RCC 7860 (cell line): ENCODE measurements around the gene MTUS2.

Source experiments
- DNase-seq: peaks from one replicate; pipeline ENCODE4 v3.0.0-alpha.2; 2015; ENCODE audit warnings: low spot score
- FAIRE-seq: peaks from 2 replicates; lab custom pipeline; 2012; peaks lifted over from hg19 to GRCh38; lab: Jason Lieb, UNC

The MTUS2 gene

GRCh38 chr13:28856287-28856686 lies 36.1 kb downstream of the MTUS2 start:
- no peak for FAIRE-seq
- no peak for DNase-seq

DNA sequence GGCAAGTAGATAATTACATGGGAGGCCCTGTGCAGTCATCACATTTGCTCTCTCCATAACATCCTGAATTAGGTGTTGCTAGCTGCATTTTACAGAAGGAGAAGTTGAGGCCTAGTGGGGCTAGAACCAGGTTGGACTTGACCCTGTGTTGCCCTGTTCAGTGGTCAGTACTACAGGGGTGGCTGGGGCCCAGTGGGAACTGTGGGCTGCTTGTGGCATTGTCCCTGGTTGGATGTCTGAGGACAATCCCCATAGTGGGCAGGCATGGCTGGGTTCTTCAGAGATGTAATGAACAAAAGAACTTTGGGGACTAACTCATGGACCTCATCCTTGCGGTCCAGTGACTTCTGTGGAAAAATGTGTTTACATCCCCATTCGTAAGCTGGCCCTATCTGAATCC lies 38.9 kb downstream of the MTUS2 start:
- DNase-seq (no peak), FAIRE-seq (no peak)

DNA sequence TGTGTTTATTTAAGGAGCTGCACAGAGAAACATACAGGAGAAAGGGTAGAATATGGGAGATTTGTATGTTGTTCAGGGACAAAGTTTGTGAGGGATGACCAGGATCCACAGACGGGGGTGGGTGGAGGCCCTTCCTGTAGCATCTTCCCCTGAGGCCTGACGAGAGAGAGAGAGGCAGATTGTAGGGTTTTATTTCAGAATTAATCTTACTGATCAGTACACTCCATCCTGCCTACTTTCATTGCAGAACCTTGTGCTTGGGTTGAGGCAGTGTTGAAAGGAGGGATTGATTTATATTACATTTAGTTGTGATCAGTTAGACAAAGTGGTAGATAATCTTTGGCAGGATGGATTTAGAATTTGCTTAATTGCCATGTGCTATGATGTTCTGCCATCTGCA lies 39.6 kb downstream of the MTUS2 start:
- DNase-seq (no peak), FAIRE-seq (no peak)

- no peak for DNase-seq
- FAIRE-seq: no peak
Measured at GRCh38 chr13:28864544-28864943, 44.4 kb downstream of the MTUS2 start.

GRCh38 chr13:28865149-28865744 lies 45.1 kb downstream of the MTUS2 start:
- no peak for DNase-seq
- FAIRE-seq: no peak

GRCh38 chr13:28865951-28866350 lies 45.8 kb downstream of the MTUS2 start:
- FAIRE-seq: no peak
- DNase-seq: no peak

GRCh38 chr13:28866932-28867331 lies 46.8 kb downstream of the MTUS2 start:
- no peak for DNase-seq
- FAIRE-seq: no peak

- FAIRE-seq: no peak
- DNase-seq: no peak
Measured at GRCh38 chr13:28867564-28867963, 47.4 kb downstream of the MTUS2 start.

GRCh38 chr13:28872427-28873176 lies 52.5 kb downstream of the MTUS2 start:
- DNase-seq (no peak), FAIRE-seq (no peak)

DNA sequence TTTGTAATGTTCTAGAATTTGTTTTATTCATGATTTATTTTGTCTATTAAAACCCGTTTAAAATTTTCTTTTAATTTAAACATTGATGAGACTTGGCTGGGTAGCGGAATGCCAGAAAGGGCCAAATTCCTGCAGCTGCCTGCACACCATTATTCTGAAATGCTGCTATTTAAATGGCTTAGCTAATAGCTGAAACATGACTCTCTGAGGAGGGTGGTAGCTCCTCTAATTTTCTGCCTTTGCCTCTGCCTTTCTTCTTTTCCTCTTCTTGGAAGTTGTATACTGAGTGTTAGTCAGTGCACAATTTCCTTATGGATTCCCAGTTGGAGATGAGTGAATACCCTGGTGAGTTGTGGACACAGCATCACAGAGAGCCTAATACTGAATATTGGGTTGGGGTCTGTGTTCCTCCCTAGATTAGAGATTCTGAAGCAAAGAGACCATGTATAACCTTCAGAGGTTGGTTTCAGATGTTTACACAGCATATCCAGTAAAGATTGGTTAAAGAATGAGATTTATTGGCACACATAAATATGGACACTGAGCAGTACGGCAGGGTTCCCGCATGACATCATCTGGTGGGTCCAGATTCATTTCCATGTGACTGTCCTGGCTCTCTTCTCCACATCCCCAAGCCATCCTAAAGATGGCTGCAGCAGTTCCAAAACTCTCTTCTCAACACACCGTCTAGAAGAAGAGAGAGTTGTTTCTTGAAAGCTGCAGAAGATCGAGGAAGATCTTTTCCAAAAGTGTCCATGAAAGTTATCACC lies 55.9 kb downstream of the MTUS2 start:
- no peak for DNase-seq
- FAIRE-seq: no peak

GRCh38 chr13:28877408-28877807 lies 57.3 kb downstream of the MTUS2 start:
- no peak for FAIRE-seq
- no peak for DNase-seq

DNA sequence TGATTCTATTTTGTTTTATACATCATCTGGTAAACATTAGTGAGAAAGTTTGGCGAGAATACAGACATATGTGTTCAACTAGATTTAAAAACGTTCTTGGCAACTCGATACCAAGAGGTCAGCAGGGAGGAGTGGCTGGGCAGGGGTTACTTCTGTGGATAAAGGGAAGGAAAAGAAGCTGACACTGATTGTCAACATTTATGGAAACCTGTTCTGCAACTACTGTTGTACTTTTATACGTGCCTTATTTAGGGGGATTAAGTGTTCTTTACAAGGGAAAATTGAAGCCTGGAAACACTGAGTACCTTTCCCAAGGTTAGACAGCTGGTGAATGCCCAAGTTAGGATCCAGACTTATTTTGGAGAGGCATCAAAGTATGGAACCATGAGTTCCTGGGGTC lies 65.0 kb downstream of the MTUS2 start:
- FAIRE-seq: no peak
- no peak for DNase-seq

DNA sequence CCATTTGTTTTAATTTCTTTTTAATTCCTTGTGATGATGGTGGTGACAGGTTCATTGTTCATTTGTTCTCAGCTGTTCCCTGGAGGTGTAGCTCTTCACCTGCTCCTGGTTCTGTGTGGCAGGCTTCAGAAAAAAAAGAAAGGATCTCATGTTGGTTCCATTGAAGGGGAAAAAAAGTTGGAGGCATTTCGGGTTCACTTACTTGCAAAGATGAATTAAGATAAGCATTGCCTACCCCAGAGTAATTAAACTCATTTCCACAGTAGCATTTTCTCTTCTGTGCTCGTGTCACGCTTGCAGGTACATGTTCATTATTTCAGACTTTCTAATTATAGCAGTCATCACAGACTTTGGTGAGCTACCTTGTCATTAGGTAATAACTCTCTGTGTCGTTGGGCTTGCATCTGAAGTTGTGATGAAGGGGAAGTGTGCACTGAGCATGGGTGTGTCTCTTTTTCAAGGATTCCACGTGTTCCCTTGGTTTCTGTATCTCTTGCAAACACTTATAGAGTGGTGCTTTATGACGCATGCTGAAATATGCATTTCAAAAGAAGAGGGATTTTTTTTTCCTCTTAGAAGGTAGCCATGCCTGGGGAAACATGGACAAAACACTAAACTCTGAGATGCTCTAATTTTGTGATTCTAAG lies 69.1 kb downstream of the MTUS2 start:
- FAIRE-seq: no peak
- no peak for DNase-seq

- DNase-seq (no peak), FAIRE-seq (no peak)
Measured at GRCh38 chr13:28890712-28891111, 70.6 kb downstream of the MTUS2 start.

DNA sequence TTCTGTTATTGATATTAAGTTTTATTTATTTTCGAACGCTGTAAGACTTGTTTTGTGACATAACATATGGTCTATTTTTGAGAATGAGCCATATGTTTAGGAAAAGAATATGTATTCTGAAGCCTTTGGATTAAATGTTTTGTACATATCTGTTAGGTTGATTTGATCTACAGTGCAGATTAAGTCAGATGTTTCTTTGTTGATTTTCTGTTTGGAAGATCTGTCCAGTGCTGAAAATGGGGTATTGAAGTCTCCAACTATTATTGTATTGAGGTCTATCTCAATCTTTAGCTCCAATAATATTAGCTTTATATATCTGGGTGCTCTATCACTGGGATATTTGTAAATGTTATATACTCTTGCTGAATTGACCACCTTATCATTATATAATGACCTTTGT lies 97.9 kb downstream of the MTUS2 start:
- FAIRE-seq: no peak
- no peak for DNase-seq

DNA sequence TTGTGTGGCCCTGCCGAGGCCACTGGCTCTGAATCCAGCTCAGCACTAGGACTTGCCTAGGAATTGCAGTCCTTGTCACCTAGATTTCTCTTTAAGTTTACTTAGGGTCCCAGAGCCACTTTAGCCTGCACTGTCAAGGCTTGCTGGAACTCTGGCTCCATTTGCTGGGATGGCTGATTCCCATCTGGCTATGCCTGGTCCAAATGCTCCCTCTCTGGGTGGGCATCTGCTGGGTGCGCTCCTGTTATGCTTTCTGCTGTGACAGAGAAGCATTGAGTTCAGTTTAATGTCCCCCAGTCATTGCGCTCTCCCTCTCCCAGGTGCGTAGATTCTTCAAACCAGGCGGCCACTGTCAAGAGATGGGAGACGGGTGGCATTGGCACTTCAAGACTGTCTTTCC lies 102.2 kb downstream of the MTUS2 start:
- no peak for FAIRE-seq

DNA sequence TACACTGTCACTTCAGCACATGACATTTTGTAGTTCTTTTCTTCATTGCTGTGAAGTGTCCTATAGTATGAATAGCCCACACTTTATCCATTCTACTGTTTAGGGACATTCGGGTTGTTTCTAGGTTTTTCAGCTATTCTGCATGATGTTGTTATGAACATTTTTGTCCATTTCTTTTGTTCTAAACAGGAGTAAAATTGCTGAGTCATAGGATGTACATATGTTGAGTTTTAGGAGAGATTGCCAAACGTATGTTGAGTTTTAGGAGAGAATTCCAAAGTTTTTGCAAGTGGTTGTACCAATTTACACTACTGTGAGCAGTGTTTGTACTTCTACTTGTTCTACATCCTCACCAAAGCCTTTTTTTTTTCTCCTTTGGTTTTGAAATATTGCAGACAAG lies 115.0 kb downstream of the MTUS2 start:
- DNase-seq: no peak
- FAIRE-seq: no peak

More for the DNA sequence above, 102.2 kb downstream of the MTUS2 start:
- DNase-seq: no peak

- DNase-seq: no peak
- no peak for FAIRE-seq
Measured at GRCh38 chr13:28942906-28943305, 122.8 kb downstream of the MTUS2 start.

DNA sequence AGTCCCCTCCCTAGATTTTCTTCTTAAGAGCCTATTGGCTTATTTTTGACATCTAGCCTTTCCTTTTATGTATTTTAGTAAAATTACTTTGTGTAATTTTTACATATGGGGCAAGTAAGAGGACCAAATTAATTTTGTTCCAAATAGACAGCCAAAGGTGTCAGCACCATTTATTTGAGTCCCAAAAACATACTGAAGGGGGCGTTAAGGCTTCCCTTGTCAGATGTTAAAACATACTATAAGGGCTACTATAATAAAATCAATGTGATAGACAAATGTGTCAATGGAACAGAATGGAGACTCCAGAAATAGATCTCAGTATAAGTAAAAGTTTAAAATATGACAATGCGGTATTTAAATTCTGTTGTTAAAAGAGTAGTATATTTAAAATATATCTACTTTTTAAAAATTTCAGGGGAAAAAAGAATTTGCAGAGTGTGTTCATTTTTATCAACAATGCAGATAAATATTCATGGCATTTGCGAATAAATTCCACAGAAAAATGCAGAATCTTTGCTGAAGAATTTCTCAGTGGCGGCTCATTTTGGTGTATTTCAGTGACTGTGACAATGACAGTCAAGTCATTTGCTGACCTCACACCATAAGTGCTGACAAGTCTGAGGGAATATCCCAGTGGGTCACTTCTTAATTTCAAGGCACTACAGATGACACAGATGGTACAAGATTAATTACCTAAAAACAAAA lies 133.7 kb downstream of the MTUS2 start:
- DNase-seq (no peak), FAIRE-seq (no peak)

DNA sequence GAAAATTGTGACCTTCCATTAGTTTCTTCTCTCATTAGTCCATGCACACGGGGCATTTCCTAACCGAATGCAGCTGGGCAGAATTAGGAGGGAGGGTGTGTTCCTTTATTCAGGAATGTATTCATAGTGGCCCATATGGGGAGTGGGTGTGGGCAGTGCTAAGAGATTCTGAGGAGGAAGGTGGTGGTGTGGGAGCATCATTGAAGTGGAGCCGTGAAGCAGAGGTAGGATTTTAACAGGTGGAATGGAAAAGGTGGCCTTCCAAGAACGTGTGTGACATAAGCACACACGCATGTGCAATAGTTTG lies 134.2 kb downstream of the MTUS2 start:
- no peak for DNase-seq
- no peak for FAIRE-seq

- FAIRE-seq (no peak), DNase-seq (no peak)
Measured at GRCh38 chr13:28954810-28955209, 134.7 kb downstream of the MTUS2 start.
